NCI-H526 (cell line): ENCODE data around the gene MAGI1.

Source experiments
- DNase-seq, 2 experiments: peaks; one replicate each; lab custom pipeline; 2025; lab: John Stamatoyannopoulos, UW

The MAGI1 gene

GRCh38 chr3:65833761-65834505 is 204.8 kb downstream of the MAGI1 start:
- no peak for DNase-seq

GRCh38 chr3:65831733-65832425 is 206.8 kb downstream of the MAGI1 start:
- DNase-seq = no peak

GRCh38 chr3:65830948-65831732 is 207.6 kb downstream of the MAGI1 start:
- no peak for DNase-seq

GRCh38 chr3:65829228-65829627 is 209.5 kb downstream of the MAGI1 start:
- no peak for DNase-seq

- DNase-seq = no peak
Measured at GRCh38 chr3:65828706-65829105, 210.0 kb downstream of the MAGI1 start.

GRCh38 chr3:65827076-65827475 is 211.6 kb downstream of the MAGI1 start:
- DNase-seq = no peak

GRCh38 chr3:65824166-65824565 is 214.6 kb downstream of the MAGI1 start:
- no peak for DNase-seq

GRCh38 chr3:65820600-65820999 is 218.1 kb downstream of the MAGI1 start:
- DNase-seq = no peak

GRCh38 chr3:65819896-65820295 is 218.8 kb downstream of the MAGI1 start:
- no peak for DNase-seq

GRCh38 chr3:65817553-65818126 is 221.1 kb downstream of the MAGI1 start:
- no peak for DNase-seq

GRCh38 chr3:65816208-65816607 is 222.5 kb downstream of the MAGI1 start:
- DNase-seq = no peak

GRCh38 chr3:65814845-65815578 is 223.7 kb downstream of the MAGI1 start:
- no peak for DNase-seq

GRCh38 chr3:65811892-65812291 is 226.8 kb downstream of the MAGI1 start:
- DNase-seq = no peak

- DNase-seq = no peak
Measured at GRCh38 chr3:65811086-65811761, 227.5 kb downstream of the MAGI1 start.

- no peak for DNase-seq
Measured at GRCh38 chr3:65810302-65810701, 228.4 kb downstream of the MAGI1 start.

GRCh38 chr3:65809641-65810150 is 229.0 kb downstream of the MAGI1 start:
- DNase-seq = no peak

GRCh38 chr3:65808824-65809223 is 229.9 kb downstream of the MAGI1 start:
- DNase-seq = no peak

GRCh38 chr3:65808407-65808806 is 230.3 kb downstream of the MAGI1 start:
- no peak for DNase-seq

- DNase-seq = no peak
Measured at GRCh38 chr3:65807225-65807624, 231.5 kb downstream of the MAGI1 start.

GRCh38 chr3:65806600-65806999 is 232.1 kb downstream of the MAGI1 start:
- no peak for DNase-seq

- no peak for DNase-seq
Measured at GRCh38 chr3:65796676-65797075, 242.0 kb downstream of the MAGI1 start.
